ENCODE results near the gene TCEAL8. TPM values are rescaled to one million over a fixed set of nuclear protein-coding genes. Genes with fewer than 3 reads are reported as not detected.
"Not testable (repeated sequence)": the region's sequence is repeated elsewhere in the genome, so short reads cannot be mapped to it uniquely, and the experiment has no call there.

The TCEAL8 gene
- total and polyA plus RNA-seq, 11 donors = 38.2 to 60.1 (median 50.9) TPM

DNA sequence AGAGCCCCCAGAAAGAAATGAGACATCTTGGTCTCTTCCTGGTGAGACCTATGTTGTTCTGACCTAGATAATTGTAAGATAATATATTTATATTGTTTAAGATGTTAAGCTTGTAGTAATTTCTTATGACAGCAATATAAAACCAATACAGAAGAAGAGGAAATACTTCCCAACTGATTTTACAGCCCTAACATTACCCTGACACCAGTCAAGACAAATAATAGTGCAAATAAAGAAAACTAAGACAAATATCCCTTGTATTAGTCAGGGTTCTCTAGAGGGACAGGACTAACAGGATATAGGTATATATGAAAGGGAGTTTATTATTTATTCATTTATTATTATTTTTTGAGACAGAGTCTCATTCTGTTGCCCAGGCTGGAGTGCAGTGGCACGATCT lies 18.7 kb downstream of the TCEAL8 start:
- Histone ChIP-seq H3K27ac (no peak overlapping the region), H3K9me3 (no peaks in the 10 kb centered on the region), H3K27me3 (peaks cover 0 to 17% (median 0%) of the 10 kb centered on the region in 9 donors), H3K4me1 (no peaks in the 10 kb centered on the region), H3K36me3 (no peaks in the 10 kb centered on the region), H3K4me3 (no peak overlapping the region)
- 68 to 94% (median 91%) methylated on average over 1 of the region's 1 CpG for WGBS, 4 donors
- ATAC-seq (no peak), DNase-seq (no peak)
- TF ChIP-seq, protein P1, sequence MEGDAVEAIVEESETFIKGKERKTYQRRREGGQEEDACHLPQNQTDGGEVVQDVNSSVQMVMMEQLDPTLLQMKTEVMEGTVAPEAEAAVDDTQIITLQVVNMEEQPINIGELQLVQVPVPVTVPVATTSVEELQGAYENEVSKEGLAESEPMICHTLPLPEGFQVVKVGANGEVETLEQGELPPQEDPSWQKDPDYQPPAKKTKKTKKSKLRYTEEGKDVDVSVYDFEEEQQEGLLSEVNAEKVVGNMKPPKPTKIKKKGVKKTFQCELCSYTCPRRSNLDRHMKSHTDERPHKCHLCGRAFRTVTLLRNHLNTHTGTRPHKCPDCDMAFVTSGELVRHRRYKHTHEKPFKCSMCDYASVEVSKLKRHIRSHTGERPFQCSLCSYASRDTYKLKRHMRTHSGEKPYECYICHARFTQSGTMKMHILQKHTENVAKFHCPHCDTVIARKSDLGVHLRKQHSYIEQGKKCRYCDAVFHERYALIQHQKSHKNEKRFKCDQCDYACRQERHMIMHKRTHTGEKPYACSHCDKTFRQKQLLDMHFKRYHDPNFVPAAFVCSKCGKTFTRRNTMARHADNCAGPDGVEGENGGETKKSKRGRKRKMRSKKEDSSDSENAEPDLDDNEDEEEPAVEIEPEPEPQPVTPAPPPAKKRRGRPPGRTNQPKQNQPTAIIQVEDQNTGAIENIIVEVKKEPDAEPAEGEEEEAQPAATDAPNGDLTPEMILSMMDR (IDR thresholded peaks at IDR 0.05) = no peak
- TF ChIP-seq POLR2A (IDR thresholded peaks at IDR 0.05) = no peak
- intact Hi-C loops (cut with DNase I) = no loop called here

DNA sequence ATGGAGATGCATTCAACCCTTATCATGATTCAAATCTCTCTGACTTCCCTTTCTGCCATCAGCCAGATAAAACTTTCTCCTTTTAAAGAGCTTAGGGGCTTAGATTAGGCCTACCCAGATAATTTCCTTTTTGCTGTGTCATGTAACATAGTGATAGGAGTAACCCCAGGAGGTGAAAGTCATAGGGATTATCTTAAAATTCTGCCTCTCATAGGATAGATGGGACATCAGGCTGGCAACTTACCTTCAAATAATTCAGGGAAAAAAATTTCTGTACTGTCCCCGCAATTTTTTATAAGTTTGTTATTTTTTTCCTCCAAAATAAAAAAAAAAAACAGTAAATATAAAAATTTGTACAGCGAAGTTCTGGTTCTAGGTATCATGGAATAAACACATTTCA lies 19.3 kb downstream of the TCEAL8 start:
- H3K27me3 ChIP-seq = peaks cover 0 to 15% (median 0%) of the 10 kb centered on the region in 9 donors
- DNase-seq; H3K4me3 ChIP-seq; H3K9me3 ChIP-seq; ATAC-seq; H3K4me1 ChIP-seq; H3K36me3 ChIP-seq; intact Hi-C loops (cut with DNase I); H3K27ac ChIP-seq: not testable (repeated sequence)
- WGBS, 4 donors = 26 to 91% (median 51%) methylated on average over 2 of the region's 2 CpGs

DNA sequence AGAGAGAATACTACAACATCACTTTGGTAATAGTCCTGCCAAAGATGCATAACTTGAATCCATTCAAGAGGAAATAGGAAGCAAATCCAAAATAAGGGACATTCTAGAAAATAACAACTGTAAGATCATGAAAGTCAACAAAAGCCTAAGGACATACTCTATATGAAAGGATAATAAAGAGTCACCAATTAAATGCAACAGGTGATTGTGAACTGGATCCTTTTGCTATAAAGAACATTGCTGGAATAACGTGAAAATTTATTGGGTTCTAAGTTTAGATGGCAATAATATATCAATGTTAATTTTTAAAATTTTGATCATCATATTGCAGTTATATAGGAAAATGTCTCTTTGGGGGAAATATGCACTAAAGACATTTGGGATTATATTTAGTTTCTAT lies 20.1 kb downstream of the TCEAL8 start:
- H3K4me3 ChIP-seq = no peak overlapping the region
- no peak overlapping the region for H3K27ac ChIP-seq
- no peaks in the 10 kb centered on the region for H3K36me3 ChIP-seq
- ATAC-seq = no peak
- no peaks in the 10 kb centered on the region for H3K4me1 ChIP-seq
- no peak for DNase-seq
- no peaks in the 10 kb centered on the region for H3K9me3 ChIP-seq
- intact Hi-C loops (cut with DNase I) = no loop called here
- WGBS, 4 donors = 58 to 100% (median 76%) methylated on average over 1 of the region's 1 CpG
- peaks cover 0 to 9% (median 0%) of the 10 kb centered on the region in 9 donors for H3K27me3 ChIP-seq
- TF ChIP-seq, protein P1 (IDR thresholded peaks at IDR 0.05) = no peak
- no peak for TF ChIP-seq POLR2A (IDR thresholded peaks at IDR 0.05)

DNA sequence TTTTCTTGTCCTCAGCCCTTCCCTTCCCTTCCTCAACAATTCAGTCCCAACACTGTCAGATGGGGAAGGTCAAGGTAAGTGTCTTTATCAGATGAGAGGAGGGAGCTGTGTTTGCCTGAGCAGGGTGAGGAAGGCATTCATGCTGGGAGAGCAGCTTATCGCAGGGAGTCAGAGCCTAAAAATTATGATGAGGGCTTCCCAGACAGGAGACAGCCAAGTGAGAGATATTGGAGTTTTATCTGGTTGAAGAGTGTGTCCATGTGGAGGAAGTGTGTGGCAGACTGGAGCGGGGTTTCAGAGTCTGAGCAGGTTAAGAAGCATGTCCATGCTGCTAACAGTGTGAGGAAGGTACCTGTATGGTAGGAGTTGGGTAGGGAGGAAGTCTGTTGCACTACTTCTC lies 21.7 kb downstream of the TCEAL8 start:
- ATAC-seq (no peak), DNase-seq (no peak)
- intact Hi-C loops (cut with DNase I) = no loop called here
- no peak overlapping the region for H3K27ac ChIP-seq
- no peaks in the 10 kb centered on the region for H3K9me3 ChIP-seq
- 61 to 80% (median 71%) methylated on average over 2 of the region's 2 CpGs for WGBS, 4 donors
- no peak for TF ChIP-seq POLR2A (IDR thresholded peaks at IDR 0.05)
- TF ChIP-seq, protein P1 (IDR thresholded peaks at IDR 0.05) = no peak
- H3K4me1 ChIP-seq = no peaks in the 10 kb centered on the region
- H3K36me3 ChIP-seq = no peaks in the 10 kb centered on the region
- no peak overlapping the region for H3K4me3 ChIP-seq
- peaks cover 0 to 15% (median 0%) of the 10 kb centered on the region in 9 donors for H3K27me3 ChIP-seq

DNA sequence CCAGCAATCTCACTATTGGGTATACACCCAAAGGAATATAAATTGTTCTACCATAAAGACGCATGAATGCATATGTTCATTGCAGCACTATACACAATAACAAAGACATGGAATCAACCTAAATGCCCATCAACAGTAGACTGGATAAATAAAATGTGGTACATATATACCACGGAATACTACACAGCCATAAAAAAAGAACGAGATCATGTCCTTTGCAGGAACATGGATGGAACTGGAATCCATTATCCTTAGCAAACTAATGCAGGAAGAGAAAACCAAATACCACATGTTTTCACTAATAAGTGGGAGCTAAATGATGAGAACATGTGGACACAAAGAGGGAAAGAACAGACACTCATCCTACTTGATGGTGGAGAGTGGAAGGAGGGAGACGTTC lies 29.0 kb downstream of the TCEAL8 start:
- peaks cover 0 to 21% (median 0%) of the 10 kb centered on the region in 9 donors for H3K27me3 ChIP-seq
- H3K4me1 ChIP-seq; H3K9me3 ChIP-seq; H3K36me3 ChIP-seq; ATAC-seq; intact Hi-C loops (cut with DNase I); DNase-seq; H3K27ac ChIP-seq; H3K4me3 ChIP-seq: not testable (repeated sequence)
- 80 to 98% (median 90%) methylated on average over 4 of the region's 4 CpGs for WGBS, 4 donors
